Stimulated activated CD4-positive, alpha-beta T cell treated with anti-CD3 and anti-CD28 coated beads, Interleukin-1b, Interleukin-23, amount 100 ng/mL, for 48 hours (primary cell): ENCODE data around the gene SEC23IP.
A peak's percentile ranks its signal among the peaks of the same experiment; 100 is the strongest.
"Not testable (repeated sequence)": the region's sequence is repeated elsewhere in the genome, so short reads cannot be mapped to it uniquely, and the experiment has no call there.

Source experiments
- DNase-seq: peaks from one replicate; pipeline ENCODE4 v3.0.0-alpha.2; 2020

Gene SEC23IP

GRCh38 chr10:119892188-119893065 lies at the start of gene SEC23IP:
SEC23IP (plus strand) TSS chr10:119892730; CDS start chr10:119892783, 53 bp downstream.
- peak; percentile 94 for DNase-seq

- DNase-seq, result no peak
These were observed 46.9 kb upstream of the SEC23IP start for GRCh38 chr10:119845656-119846055.

- no peak for DNase-seq
These were observed 43.3 kb upstream of the SEC23IP start for GRCh38 chr10:119849031-119849789.

DNA sequence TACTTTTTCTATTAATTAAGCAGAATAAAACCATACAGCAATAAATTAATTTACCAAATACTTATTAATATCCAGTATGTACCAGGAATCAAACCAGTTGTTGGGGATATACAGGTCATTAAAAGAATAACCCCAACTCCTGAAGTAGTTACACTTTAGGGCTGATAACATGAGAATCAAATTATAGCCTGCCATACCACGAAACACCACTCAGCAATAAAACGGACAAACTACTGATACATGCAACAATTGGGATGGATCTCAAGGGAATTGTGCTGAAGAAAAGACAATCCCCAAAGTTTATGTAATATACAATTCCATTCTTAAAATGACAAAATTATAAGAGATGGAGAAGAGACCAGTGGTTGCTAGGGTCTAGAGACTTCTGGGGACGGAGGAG lies 42.6 kb upstream of the SEC23IP start:
- no peak for DNase-seq

DNA sequence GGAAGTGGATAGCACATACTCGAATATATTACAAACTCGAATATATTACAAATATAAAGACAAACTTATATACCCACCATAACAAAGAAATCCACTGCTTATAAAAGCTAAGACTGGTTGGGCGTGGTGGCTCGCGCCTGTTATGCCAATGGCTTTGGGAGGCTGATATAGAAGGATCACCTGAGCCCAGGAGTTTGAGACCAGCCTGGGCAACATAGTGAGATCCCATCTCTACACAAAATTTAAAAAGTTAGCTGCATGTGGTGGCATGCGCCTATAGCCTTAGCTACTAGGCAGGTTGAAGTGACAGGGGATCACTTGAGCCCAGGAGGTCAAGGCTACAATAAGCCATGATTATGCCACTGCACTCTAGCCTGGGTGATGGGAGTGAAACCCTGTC lies 40.3 kb upstream of the SEC23IP start:
- no peak for DNase-seq

GRCh38 chr10:119852822-119853221 lies 39.7 kb upstream of the SEC23IP start:
- no peak for DNase-seq

DNA sequence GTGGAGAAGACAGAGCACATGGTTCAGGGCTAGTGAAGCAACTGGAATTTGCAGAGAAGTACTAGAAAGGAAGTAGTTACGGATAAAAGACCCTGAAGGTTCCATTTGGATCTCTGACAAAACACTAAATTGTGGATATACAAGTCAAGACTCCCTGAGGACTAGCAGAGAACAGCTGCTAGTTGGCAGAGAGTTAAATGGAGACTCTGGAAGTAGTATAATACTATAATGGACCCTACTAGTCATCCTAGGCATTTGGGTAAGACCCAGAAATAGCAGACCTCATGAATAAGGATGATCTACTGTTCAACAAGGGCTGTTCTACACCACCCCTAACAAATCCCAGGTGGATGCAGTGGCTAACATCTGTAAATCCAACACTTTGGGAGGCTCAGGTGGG lies 39.0 kb upstream of the SEC23IP start:
- DNase-seq, result no peak

GRCh38 chr10:119858063-119858462 lies 34.5 kb upstream of the SEC23IP start:
- DNase-seq, result no peak

DNA sequence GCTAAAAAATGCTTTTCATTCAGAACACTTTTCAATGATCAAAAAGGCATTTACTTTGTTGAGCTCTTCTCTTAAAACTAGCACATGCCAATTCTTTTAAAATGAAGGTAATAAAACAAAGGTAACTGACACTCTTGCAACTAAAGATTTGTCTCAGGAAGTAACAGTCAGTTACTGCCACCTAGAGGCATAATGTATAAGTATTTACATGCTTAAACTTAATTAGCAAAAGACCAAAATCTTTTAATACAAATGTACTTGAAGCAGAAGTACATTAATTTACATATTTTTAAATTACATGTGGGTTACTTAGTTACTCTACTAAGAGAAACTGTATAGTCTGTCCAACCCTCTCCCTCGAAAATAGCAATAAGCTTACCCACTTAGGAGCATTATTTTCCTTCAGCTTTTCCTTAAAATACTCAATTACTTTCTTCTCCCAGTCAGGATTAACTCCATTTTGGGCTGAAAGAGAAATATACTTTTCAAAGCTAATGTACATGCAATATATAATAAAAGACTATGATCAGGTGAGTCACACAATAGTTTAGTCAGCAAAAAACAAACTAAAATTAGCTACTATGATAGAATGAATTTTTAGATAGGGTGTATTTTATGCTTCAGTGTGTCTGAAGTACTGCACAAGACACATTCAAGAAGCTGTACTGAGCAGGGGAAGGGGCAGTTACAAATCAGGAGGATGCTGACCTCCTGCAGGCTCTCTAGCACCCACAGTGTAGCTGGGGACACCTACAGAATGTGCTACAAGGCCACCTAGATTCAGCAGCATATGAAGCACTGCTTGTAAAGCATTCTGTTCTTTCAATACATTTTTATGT lies 32.9 kb upstream of the SEC23IP start:
- no peak for DNase-seq

DNA sequence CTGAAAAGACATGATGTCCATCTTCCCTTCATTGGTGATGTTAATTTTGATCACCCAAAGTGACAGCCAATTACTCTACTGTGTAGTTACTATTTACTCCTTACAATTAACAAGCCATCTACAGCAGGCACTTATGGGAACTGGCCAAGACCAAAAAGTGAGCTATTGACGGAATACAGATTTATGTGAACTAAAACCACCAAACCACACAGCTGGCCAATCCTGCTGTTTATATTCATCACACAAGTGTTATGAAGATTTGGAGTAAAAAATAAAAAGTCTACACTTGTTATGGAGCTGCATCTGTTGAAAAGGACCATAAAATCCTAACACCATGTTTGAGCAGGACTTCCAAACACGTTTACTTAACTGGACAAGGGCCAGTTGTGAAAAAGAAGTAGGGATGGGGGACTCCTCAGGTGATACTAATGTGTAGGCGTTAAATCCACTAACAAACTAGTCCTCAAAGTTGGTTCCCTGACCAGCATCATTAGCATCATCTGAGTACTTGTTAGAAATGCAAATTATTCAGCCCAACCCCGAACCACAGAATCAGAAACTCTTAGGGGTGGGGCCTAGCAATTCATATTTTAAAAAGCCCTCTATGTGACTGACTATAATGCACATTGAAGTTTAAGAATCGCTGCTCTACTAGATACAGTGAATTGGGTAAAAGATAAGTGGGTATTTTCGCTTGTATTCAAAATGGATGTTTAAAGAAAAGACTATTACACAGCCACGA lies 31.5 kb upstream of the SEC23IP start:
- DNase-seq, result no peak

DNA sequence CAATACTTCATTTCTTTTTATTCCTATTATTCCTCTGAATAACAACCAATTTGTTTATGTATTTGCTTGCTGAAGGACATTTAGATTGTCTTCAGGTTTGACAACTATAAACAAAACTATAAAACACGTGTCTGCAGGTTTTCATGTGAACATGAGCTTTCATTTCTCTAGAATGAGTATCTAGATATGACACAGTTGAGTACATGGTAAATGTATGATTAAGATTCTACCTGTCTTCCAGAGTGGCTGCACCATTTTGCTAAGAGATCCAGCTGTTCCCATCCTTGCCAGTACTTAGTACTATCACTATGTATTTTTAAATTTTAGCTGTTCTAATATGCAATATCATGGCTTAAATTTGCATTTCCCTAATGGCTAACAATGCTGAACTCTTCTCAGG lies 30.0 kb upstream of the SEC23IP start:
- DNase-seq, result no peak

- no peak for DNase-seq
These were observed 28.5 kb upstream of the SEC23IP start for GRCh38 chr10:119863951-119864565.

- DNase-seq, result no peak
These were observed 26.8 kb upstream of the SEC23IP start for GRCh38 chr10:119865699-119866240.

DNA sequence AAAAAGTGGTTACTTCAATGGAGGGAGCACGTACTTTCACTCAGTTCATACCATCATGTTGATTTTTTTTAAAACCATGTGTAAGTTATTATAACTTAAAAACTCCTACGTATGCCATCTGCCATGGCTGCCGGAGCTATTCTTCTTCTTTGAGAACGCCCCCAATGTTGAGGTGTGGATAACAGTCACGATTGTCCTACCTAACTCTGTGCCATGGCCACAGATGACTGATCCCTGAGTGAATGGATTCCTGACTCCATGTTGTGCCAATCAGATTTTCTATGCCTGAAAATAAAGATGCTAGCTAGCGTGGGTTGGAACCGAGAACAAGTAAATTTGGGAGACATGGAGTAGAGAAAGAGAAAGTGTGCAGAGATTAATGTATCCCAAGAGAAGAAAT lies 25.2 kb upstream of the SEC23IP start:
- DNase-seq, result no peak

GRCh38 chr10:119869398-119869797 lies 23.1 kb upstream of the SEC23IP start:
- not testable (repeated sequence) for DNase-seq

DNA sequence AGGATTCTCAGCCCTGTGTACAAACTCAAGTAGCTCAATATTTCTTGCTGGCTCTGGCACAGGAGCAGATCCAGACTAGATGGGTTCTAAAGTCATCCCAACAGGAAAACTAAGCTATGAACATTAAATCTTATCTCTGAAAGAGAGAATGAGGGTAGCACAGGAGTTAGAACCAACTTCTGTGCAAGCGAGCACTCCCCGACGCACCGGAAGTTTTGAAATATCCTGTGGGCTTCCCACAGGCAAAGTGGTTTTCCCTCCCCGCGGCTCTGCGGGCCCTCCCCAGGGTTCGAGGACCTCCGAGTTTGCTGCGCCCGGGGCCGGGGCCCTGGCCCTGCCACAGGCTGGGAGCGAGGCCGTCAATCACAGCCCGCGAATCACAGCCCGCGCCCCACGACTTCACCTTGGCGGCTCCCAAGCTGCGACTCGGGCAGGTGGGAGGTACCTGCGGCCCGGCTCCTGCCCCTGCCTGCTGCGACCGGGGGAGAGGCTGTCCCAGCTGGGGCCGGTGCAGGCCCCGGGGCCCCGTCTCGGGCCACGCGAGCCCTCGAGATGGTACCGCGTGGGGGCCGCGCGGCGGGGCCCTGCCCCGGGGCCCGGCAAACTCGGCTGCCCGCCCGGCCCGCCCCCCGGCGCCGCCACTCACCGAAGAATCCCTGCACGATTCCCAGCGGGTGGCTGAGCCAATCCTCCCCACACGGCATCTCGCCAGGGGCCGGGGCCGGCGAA lies 20.5 kb upstream of the SEC23IP start:
- peak; percentile 59 for DNase-seq

GRCh38 chr10:119872610-119872859 lies 20.0 kb upstream of the SEC23IP start, which contains the start of gene MCMBP:
MCMBP (minus strand) TSS chr10:119872843; CDS start chr10:119872584, 259 bp downstream.
- DNase-seq, result no peak

- DNase-seq, result peak; percentile 87
These were observed 19.5 kb upstream of the SEC23IP start for GRCh38 chr10:119872860-119873681.

GRCh38 chr10:119878524-119878923 lies 14.0 kb upstream of the SEC23IP start:
- no peak for DNase-seq
